Esophagus squamous epithelium (tissue), 4 donors: ENCODE results near the gene RAB36.

Experiments
- POLR2A ChIP-seq, 4 donors: fragments of 450-650 bp; IDR thresholded peaks; one replicate each; pipeline ENCODE4 v1.6.1; 2017; ENCODE audit warnings: antibody characterized with exemption in 4 of 4, mild to moderate bottlenecking in 4 of 4, moderate library complexity in 3 of 4
- TF ChIP-seq, protein P1 (sequence below), 6 experiments: fragments of 450-650 bp in 4 of 6; fragments of 200-600 bp in 2 of 6; sonication (generic) in 2 of 6; IDR thresholded peaks; one replicate each; pipeline ENCODE4 v1.5.1; 2016 to 2019; ENCODE audit warnings: antibody characterized with exemption in 6 of 6, mild to moderate bottlenecking in 4 of 6, moderate library complexity in 4 of 6

DNA sequence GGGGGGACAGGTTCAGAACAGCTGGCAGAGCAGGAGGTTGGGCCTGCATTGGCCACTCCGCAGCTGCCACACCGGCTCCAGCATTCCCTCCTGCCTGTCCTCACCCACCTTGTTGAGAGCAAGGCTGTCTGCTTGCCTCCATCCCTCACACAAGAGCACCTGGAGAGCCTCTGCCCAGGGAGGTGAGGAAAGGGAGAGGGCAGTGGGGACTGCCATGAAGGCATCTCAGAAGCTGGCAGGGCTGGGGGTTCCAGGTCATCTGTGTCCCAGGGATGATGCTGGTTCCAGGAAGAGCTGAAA, 30.6 kb upstream of the RAB36 start:
- no peak for TF ChIP-seq POLR2A (IDR thresholded peaks at IDR 0.05)
- TF ChIP-seq, protein P1, sequence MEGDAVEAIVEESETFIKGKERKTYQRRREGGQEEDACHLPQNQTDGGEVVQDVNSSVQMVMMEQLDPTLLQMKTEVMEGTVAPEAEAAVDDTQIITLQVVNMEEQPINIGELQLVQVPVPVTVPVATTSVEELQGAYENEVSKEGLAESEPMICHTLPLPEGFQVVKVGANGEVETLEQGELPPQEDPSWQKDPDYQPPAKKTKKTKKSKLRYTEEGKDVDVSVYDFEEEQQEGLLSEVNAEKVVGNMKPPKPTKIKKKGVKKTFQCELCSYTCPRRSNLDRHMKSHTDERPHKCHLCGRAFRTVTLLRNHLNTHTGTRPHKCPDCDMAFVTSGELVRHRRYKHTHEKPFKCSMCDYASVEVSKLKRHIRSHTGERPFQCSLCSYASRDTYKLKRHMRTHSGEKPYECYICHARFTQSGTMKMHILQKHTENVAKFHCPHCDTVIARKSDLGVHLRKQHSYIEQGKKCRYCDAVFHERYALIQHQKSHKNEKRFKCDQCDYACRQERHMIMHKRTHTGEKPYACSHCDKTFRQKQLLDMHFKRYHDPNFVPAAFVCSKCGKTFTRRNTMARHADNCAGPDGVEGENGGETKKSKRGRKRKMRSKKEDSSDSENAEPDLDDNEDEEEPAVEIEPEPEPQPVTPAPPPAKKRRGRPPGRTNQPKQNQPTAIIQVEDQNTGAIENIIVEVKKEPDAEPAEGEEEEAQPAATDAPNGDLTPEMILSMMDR (IDR thresholded peaks at IDR 0.05) = no peak
